ENCODE results near the gene THADA. TPM values are rescaled to one million over a fixed set of nuclear protein-coding genes. Genes with fewer than 3 reads are reported as not detected.
A peak's percentile ranks its signal among the peaks of the same experiment; 100 is the strongest.

The THADA gene
- total and polyA plus RNA-seq, 2 donors (not counting 1 experiment from before 2014, with no cell fraction given), result 9.2 to 36.2 TPM

GRCh38 chr2:43542285-43542933, 53.4 kb downstream of the THADA start:
- Histone ChIP-seq H3K27ac (ENCODE audit: insufficient read depth, low read length) (no peak overlapping the region), H3K36me3 (ENCODE audit: control insufficient read depth, insufficient read depth, low read length) (no peaks in the 10 kb centered on the region), H3K4me3 (replicated peaks in 1 of 4; ENCODE audit: control extremely low read depth in 1 of 4, insufficient read depth in 1 of 4, low read depth in 3 of 4, low read length in 4 of 4) (no peak overlapping the region), H2AFZ (ENCODE audit: low read length) (no peak overlapping the region), H3K9ac (ENCODE audit: insufficient read depth, low read length) (no peak overlapping the region), H3K4me2 (ENCODE audit: extremely low read depth, insufficient read depth, low read length) (no peak overlapping the region), H3K9me3 (ENCODE audit: control insufficient read depth, insufficient read depth, low read depth, low read length) (no peaks in the 10 kb centered on the region), H3K27me3 (ENCODE audit: control insufficient read depth, insufficient read depth, low read length) (no peaks in the 10 kb centered on the region), H3K79me2 (ENCODE audit: control insufficient read depth, insufficient read depth, low read length) (no peaks in the 10 kb centered on the region), H4K20me1 (ENCODE audit: control insufficient read depth, extremely low read depth, insufficient read depth, low read length) (no peaks in the 10 kb centered on the region), H3K4me1 (ENCODE audit: control insufficient read depth, extremely low read depth, insufficient read depth, low read length) (peaks cover 5% of the 10 kb centered on the region)
- TF ChIP-seq, protein P1, sequence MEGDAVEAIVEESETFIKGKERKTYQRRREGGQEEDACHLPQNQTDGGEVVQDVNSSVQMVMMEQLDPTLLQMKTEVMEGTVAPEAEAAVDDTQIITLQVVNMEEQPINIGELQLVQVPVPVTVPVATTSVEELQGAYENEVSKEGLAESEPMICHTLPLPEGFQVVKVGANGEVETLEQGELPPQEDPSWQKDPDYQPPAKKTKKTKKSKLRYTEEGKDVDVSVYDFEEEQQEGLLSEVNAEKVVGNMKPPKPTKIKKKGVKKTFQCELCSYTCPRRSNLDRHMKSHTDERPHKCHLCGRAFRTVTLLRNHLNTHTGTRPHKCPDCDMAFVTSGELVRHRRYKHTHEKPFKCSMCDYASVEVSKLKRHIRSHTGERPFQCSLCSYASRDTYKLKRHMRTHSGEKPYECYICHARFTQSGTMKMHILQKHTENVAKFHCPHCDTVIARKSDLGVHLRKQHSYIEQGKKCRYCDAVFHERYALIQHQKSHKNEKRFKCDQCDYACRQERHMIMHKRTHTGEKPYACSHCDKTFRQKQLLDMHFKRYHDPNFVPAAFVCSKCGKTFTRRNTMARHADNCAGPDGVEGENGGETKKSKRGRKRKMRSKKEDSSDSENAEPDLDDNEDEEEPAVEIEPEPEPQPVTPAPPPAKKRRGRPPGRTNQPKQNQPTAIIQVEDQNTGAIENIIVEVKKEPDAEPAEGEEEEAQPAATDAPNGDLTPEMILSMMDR (conservative IDR thresholded peaks at IDR 0.05 in 1 of 2, IDR thresholded peaks at IDR 0.05 in 1 of 2; ENCODE audit: low read depth in 1 of 2, low read length in 2 of 2), result peak in 1 of 2 donors; percentile 37
- TF ChIP-seq EZH2 (IDR thresholded peaks at IDR 0.05; ENCODE audit: low read length, missing control alignments), result no peak
- DNase-seq (ENCODE audit: low read depth in 2 of 2), result peak; percentile 44 to 86

- no peak for DNase-seq (ENCODE audit: low read depth in 2 of 2)
- no peak overlapping the region for H3K27ac ChIP-seq (ENCODE audit: insufficient read depth, low read length)
- H3K79me2 ChIP-seq (ENCODE audit: control insufficient read depth, insufficient read depth, low read length), result no peaks in the 10 kb centered on the region
- H4K20me1 ChIP-seq (ENCODE audit: control insufficient read depth, extremely low read depth, insufficient read depth, low read length), result no peaks in the 10 kb centered on the region
- H3K4me1 ChIP-seq (ENCODE audit: control insufficient read depth, extremely low read depth, insufficient read depth, low read length), result peaks cover 5% of the 10 kb centered on the region
- no peak overlapping the region for H2AFZ ChIP-seq (ENCODE audit: low read length)
- H3K9me3 ChIP-seq (ENCODE audit: control insufficient read depth, insufficient read depth, low read depth, low read length), result no peaks in the 10 kb centered on the region
- H3K4me3 ChIP-seq (replicated peaks in 1 of 4; ENCODE audit: control extremely low read depth in 1 of 4, insufficient read depth in 1 of 4, low read depth in 3 of 4, low read length in 4 of 4), result no peak overlapping the region
- TF ChIP-seq EZH2 (IDR thresholded peaks at IDR 0.05; ENCODE audit: low read length, missing control alignments), result no peak
- TF ChIP-seq, protein P1 (conservative IDR thresholded peaks at IDR 0.05 in 1 of 2, IDR thresholded peaks at IDR 0.05 in 1 of 2; ENCODE audit: low read depth in 1 of 2, low read length in 2 of 2), result no peak
- no peaks in the 10 kb centered on the region for H3K27me3 ChIP-seq (ENCODE audit: control insufficient read depth, insufficient read depth, low read length)
- H3K9ac ChIP-seq (ENCODE audit: insufficient read depth, low read length), result no peak overlapping the region
- no peaks in the 10 kb centered on the region for H3K36me3 ChIP-seq (ENCODE audit: control insufficient read depth, insufficient read depth, low read length)
- no peak overlapping the region for H3K4me2 ChIP-seq (ENCODE audit: extremely low read depth, insufficient read depth, low read length)
Observed at GRCh38 chr2:43541165-43541564, 54.7 kb downstream of the THADA start.

- no peaks in the 10 kb centered on the region for H3K27me3 ChIP-seq (ENCODE audit: control insufficient read depth, insufficient read depth, low read length)
- no peak overlapping the region for H2AFZ ChIP-seq (ENCODE audit: low read length)
- no peak overlapping the region for H3K4me2 ChIP-seq (ENCODE audit: extremely low read depth, insufficient read depth, low read length)
- no peak overlapping the region for H3K9ac ChIP-seq (ENCODE audit: insufficient read depth, low read length)
- TF ChIP-seq, protein P1 (conservative IDR thresholded peaks at IDR 0.05 in 1 of 2, IDR thresholded peaks at IDR 0.05 in 1 of 2; ENCODE audit: low read depth in 1 of 2, low read length in 2 of 2), result no peak
- TF ChIP-seq EZH2 (IDR thresholded peaks at IDR 0.05; ENCODE audit: low read length, missing control alignments), result no peak
- peak overlapping the region; percentile 53 for H3K27ac ChIP-seq (ENCODE audit: insufficient read depth, low read length)
- peaks cover 5% of the 10 kb centered on the region for H3K4me1 ChIP-seq (ENCODE audit: control insufficient read depth, extremely low read depth, insufficient read depth, low read length)
- H3K4me3 ChIP-seq (replicated peaks in 1 of 4; ENCODE audit: control extremely low read depth in 1 of 4, insufficient read depth in 1 of 4, low read depth in 3 of 4, low read length in 4 of 4), result no peak overlapping the region
- DNase-seq (ENCODE audit: low read depth in 2 of 2), result peak; percentile 85 to 100
- no peaks in the 10 kb centered on the region for H3K36me3 ChIP-seq (ENCODE audit: control insufficient read depth, insufficient read depth, low read length)
- no peaks in the 10 kb centered on the region for H3K79me2 ChIP-seq (ENCODE audit: control insufficient read depth, insufficient read depth, low read length)
- no peaks in the 10 kb centered on the region for H3K9me3 ChIP-seq (ENCODE audit: control insufficient read depth, insufficient read depth, low read depth, low read length)
- H4K20me1 ChIP-seq (ENCODE audit: control insufficient read depth, extremely low read depth, insufficient read depth, low read length), result no peaks in the 10 kb centered on the region
Observed at GRCh38 chr2:43540021-43540779, 55.6 kb downstream of the THADA start.
